ENCODE data around the gene IFNE. TPM values are rescaled to one million over a fixed set of nuclear protein-coding genes. Genes with fewer than 3 reads are reported as not detected.

IFNE gene, protein sequence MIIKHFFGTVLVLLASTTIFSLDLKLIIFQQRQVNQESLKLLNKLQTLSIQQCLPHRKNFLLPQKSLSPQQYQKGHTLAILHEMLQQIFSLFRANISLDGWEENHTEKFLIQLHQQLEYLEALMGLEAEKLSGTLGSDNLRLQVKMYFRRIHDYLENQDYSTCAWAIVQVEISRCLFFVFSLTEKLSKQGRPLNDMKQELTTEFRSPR
- not detected for total RNA-seq

GRCh38 chr9:21482213-21482612 is at the start of gene IFNE:
Gene IFNE (minus strand): TSS chr9:21482313. CDS start chr9:21481694, 619 bp downstream.
- Histone ChIP-seq H3K36me3 (no peaks in the 10 kb centered on the region), H3K4me1 (peaks cover 0 to 7% (median 0%) of the 10 kb centered on the region in 4 donors), H3K27me3 (no peaks in the 10 kb centered on the region), H3K9me3 (peaks cover 0 to 3% (median 0%) of the 10 kb centered on the region in 4 donors), H3K4me3 (no peak within 1 kb of the TSS), H3K27ac (no peak within 1 kb of the TSS)
- no peak for ATAC-seq (ENCODE audit: low FRiP score in 2 of 2)
- TF ChIP-seq EP300 (IDR thresholded peaks at IDR 0.05), result no peak
- no peak for TF ChIP-seq POLR2AphosphoS5 (IDR thresholded peaks at IDR 0.05)
- no peak for TF ChIP-seq CTCF (IDR thresholded peaks at IDR 0.05)
- TF ChIP-seq POLR2A (IDR thresholded peaks at IDR 0.05), result no peak
- no peak for DNase-seq
- WGBS, 2 donors, result 93% methylated on average over 2 of the region's 2 CpGs

DNA sequence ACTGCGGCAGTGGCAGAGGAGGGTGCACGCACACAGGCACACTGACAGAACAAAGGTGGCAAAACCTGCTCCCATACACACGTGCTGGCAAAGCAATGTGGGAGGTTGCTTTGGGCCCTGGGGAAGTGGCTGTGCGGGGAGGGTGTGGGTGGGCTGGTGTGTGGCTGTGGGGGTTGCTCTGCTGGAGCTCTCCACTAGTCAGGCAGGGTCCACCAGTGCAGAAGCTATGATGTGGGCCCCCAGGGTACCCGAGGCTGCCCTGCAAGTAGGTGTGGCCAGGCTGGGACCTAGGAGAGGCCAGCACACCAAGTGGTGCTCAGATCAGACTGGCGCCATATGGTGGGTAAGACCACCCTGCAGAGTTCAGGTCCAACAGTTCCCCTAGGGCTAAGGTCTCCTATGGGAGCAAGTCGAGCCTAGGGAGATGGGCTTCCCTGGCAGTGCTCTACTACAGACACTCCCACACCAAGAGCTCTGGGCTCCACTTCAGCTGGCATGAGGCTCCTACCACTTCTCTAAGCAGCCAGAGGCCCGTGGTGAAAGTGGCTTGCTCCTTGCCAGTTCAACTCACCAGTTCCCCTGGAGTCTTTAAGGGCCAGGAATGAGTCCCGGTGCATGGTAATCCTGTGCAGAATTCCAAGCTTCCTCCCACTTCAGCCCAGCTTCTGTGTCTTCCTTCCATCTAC is 46.2 kb upstream of the IFNE start:
- DNase-seq (peak in 1 of 2 donors; percentile 37), ATAC-seq (ENCODE audit: low FRiP score in 2 of 2) (peak in 1 of 2 donors; percentile 57)
- no peak for TF ChIP-seq EP300 (IDR thresholded peaks at IDR 0.05)
- no peak for TF ChIP-seq CTCF (IDR thresholded peaks at IDR 0.05)
- TF ChIP-seq POLR2AphosphoS5 (IDR thresholded peaks at IDR 0.05), result no peak
- no peak for TF ChIP-seq POLR2A (IDR thresholded peaks at IDR 0.05)
- WGBS, 2 donors, result 87% methylated on average over 6 to 9 of the region's 9 CpGs
- Histone ChIP-seq H3K4me1 (no peaks in the 10 kb centered on the region), H3K4me3 (no peak overlapping the region), H3K27me3 (no peaks in the 10 kb centered on the region), H3K36me3 (no peaks in the 10 kb centered on the region), H3K9me3 (no peaks in the 10 kb centered on the region), H3K27ac (no peak overlapping the region)

GRCh38 chr9:21527579-21527978 is 45.5 kb upstream of the IFNE start:
- Histone ChIP-seq H3K27ac (no peak overlapping the region), H3K27me3 (no peaks in the 10 kb centered on the region), H3K36me3 (no peaks in the 10 kb centered on the region), H3K9me3 (no peaks in the 10 kb centered on the region), H3K4me1 (no peaks in the 10 kb centered on the region), H3K4me3 (no peak overlapping the region)
- WGBS, 2 donors, result 60 to 86% methylated on average over 2 of the region's 2 CpGs
- ATAC-seq (ENCODE audit: low FRiP score in 2 of 2), result peak in 1 of 2 donors; percentile 34
- no peak for DNase-seq
- TF ChIP-seq POLR2A (IDR thresholded peaks at IDR 0.05), result no peak
- no peak for TF ChIP-seq CTCF (IDR thresholded peaks at IDR 0.05)
- no peak for TF ChIP-seq POLR2AphosphoS5 (IDR thresholded peaks at IDR 0.05)
- no peak for TF ChIP-seq EP300 (IDR thresholded peaks at IDR 0.05)

- no peaks in the 10 kb centered on the region for H3K27me3 ChIP-seq
- no peak for DNase-seq
- 94 to 97% methylated on average over 5 of the region's 5 CpGs for WGBS, 2 donors
- H3K9me3 ChIP-seq, result no peaks in the 10 kb centered on the region
- no peak overlapping the region for H3K27ac ChIP-seq
- ATAC-seq (ENCODE audit: low FRiP score in 2 of 2), result no peak
- no peaks in the 10 kb centered on the region for H3K4me1 ChIP-seq
- TF ChIP-seq POLR2AphosphoS5 (IDR thresholded peaks at IDR 0.05) (no peak), EP300 (IDR thresholded peaks at IDR 0.05) (no peak), POLR2A (IDR thresholded peaks at IDR 0.05) (no peak), CTCF (IDR thresholded peaks at IDR 0.05) (no peak)
- H3K36me3 ChIP-seq, result no peaks in the 10 kb centered on the region
- no peak overlapping the region for H3K4me3 ChIP-seq
These were observed 43.1 kb upstream of the IFNE start for GRCh38 chr9:21525174-21525573.
